HCT116 (cell line): ENCODE measurements around the gene S100A13. TPM values are rescaled to one million over a fixed set of nuclear protein-coding genes. Genes with fewer than 3 reads are reported as not detected.

Experiments
- ATAC-seq: fragments of 200-7000 bp; cut with Tn5 transposase; 2 replicates; pipeline ENCODE4 v1.9.1; 2020; ENCODE audit warnings: mild to moderate bottlenecking, moderate library complexity
- BruUV-seq: library from RNA; stranded (reverse); fragments of 400-500 nt; replicated peaks from 2 replicates; lab custom pipeline; 2021; lab: Mats Ljungman, UMichigan
- CTCF ChIA-PET: fragments of 300-600 bp; sonication (Branson Sonifier 250); formaldehyde crosslinking; loops from one replicate; lab custom pipeline; 2021; ENCODE audit warnings: antibody characterized with exemption; lab: Charles Lee
- POLR2A ChIA-PET: fragments of 300-600, 350-600 bp; sonication (Branson Sonifier 250); formaldehyde crosslinking; loops from one replicate; lab custom pipeline; 2021; ENCODE audit warnings: antibody characterized with exemption; lab: Charles Lee
- RAD21 ChIA-PET, 2 experiments: fragments of 300-600 bp; sonication (Branson Sonifier 250); formaldehyde crosslinking; loops; one replicate each; lab custom pipeline; 2023; ENCODE audit warnings: low total read pairs in 2 of 2; ENCODE audit not compliant: uncharacterized antibody in 2 of 2, unreplicated experiment in 2 of 2, low non-redundant PET in 1 of 2; lab: Charles Lee
- DNase-seq: peaks from one replicate; pipeline ENCODE4 v3.0.0-alpha.2; 2010; ENCODE audit warnings: low read depth, low spot score
- H2AFZ ChIP-seq: fragments of 200-600 bp; shearing (Covaris generic), sonication (generic); 2 replicates; pipeline ENCODE4 v1.6.1; 2017; ENCODE audit warnings: low read depth, mixed run types, mixed read lengths, antibody characterized with exemption, low read length; ENCODE audit not compliant: poor library complexity, severe bottlenecking
- H3K27ac ChIP-seq: 2 replicates; pipeline ENCODE4 v1.5.1; 2012; ENCODE audit warnings: low read depth, low read length
- H3K27me3 ChIP-seq: fragments of 200-600 bp; sonication (generic); 2 replicates; pipeline ENCODE4 v1.6.1; 2016; ENCODE audit warnings: mixed run types, low read length, mixed read lengths; ENCODE audit not compliant: insufficient read depth
- H3K36me3 ChIP-seq, 2 experiments: fragments of 200-500 bp in 1 of 2; fragments of 200-600 bp in 1 of 2; sonication (Bioruptor generic) in 1 of 2; sonication (generic) in 1 of 2; 2 replicates each; pipeline versions ENCODE4 v1.5.1 to v1.6.1; 2014 to 2016; ENCODE audit warnings: low read length in 2 of 2, inconsistent platforms in 1 of 2, mixed read lengths in 1 of 2, mixed run types in 1 of 2; ENCODE audit not compliant: insufficient read depth in 2 of 2, control insufficient read depth in 1 of 2
- H3K4me1 ChIP-seq, 2 experiments: fragments of 200-600 bp in 1 of 2; sonication (generic) in 1 of 2; 2 replicates each; pipeline versions ENCODE4 v1.5.1 to v1.6.1; 2012 to 2017; ENCODE audit warnings: low read length in 2 of 2, inconsistent platforms in 1 of 2, mild to moderate bottlenecking in 1 of 2, mixed read lengths in 1 of 2, mixed run types in 1 of 2, moderate library complexity in 1 of 2; ENCODE audit not compliant: insufficient read depth in 2 of 2, control insufficient read depth in 1 of 2
- H3K4me2 ChIP-seq: fragments of 200-600 bp; sonication (generic); 2 replicates; pipeline ENCODE4 v1.6.1; 2017; ENCODE audit warnings: mixed run types, low read length, mixed read lengths
- H3K4me3 ChIP-seq, 2 experiments: fragments of 200-600 bp in 1 of 2; sonication (generic) in 1 of 2; replicated peaks in 1 of 2; 2 replicates each; pipeline ENCODE4 v1.5.1; 2011 to 2016; ENCODE audit warnings: low read length in 2 of 2, control low read depth in 1 of 2, low read depth in 1 of 2, mild to moderate bottlenecking in 1 of 2, mixed read lengths in 1 of 2, mixed run types in 1 of 2
- H3K79me2 ChIP-seq: fragments of 200-600 bp; sonication (generic); 2 replicates; pipeline ENCODE4 v1.6.1; 2017; ENCODE audit warnings: mild to moderate bottlenecking, mixed run types, low read length, moderate library complexity, mixed read lengths; ENCODE audit not compliant: insufficient read depth
- H3K9ac ChIP-seq: fragments of 200-600 bp; sonication (generic); 2 replicates; pipeline ENCODE4 v1.6.1; 2016; ENCODE audit warnings: low read length, mixed read lengths
- H3K9me2 ChIP-seq: fragments of 200-600 bp; sonication (generic), shearing (Covaris generic); 2 replicates; pipeline ENCODE4 v1.6.1; 2017; ENCODE audit warnings: mixed run types, mild to moderate bottlenecking, moderate library complexity; ENCODE audit not compliant: insufficient read depth
- H3K9me3 ChIP-seq, 2 experiments: fragments of 200-500 bp in 1 of 2; fragments of 200-600 bp in 1 of 2; sonication (Bioruptor generic) in 1 of 2; sonication (generic) in 1 of 2; 2 replicates each; pipeline ENCODE4 v1.6.1; 2014 to 2017; ENCODE audit warnings: low read length in 2 of 2, mixed read lengths in 2 of 2, inconsistent platforms in 1 of 2, low read depth in 1 of 2, mild to moderate bottlenecking in 1 of 2, mixed run types in 1 of 2, moderate library complexity in 1 of 2; ENCODE audit not compliant: control insufficient read depth in 1 of 2, insufficient read depth in 1 of 2
- H4K20me1 ChIP-seq: fragments of 200-600 bp; sonication (generic), shearing (Covaris generic); 2 replicates; pipeline ENCODE4 v1.6.1; 2017; ENCODE audit warnings: mixed run types, mild to moderate bottlenecking, moderate library complexity; ENCODE audit not compliant: insufficient read depth
- ATF3 ChIP-seq: IDR thresholded peaks from 2 replicates; pipeline ENCODE4 v1.6.1; 2012
- CBX3 ChIP-seq: IDR thresholded peaks from 2 replicates; pipeline ENCODE4 v1.6.1; 2012; ENCODE audit warnings: low read depth
- CEBPB ChIP-seq: IDR thresholded peaks from 2 replicates; pipeline ENCODE4 v1.6.1; 2012; ENCODE audit warnings: low read depth
- CTCF ChIP-seq, 3 experiments: fragments of 200-600 bp in 1 of 3; sonication (generic) in 1 of 3; IDR thresholded peaks in 2 of 3; conservative IDR thresholded peaks in 1 of 3; 2 replicates each; pipeline ENCODE4 v1.5.1; 2012 to 2017; ENCODE audit warnings: low read depth in 2 of 3, low read length in 2 of 3, antibody characterized with exemption in 1 of 3, borderline replicate concordance in 1 of 3, control low read depth in 1 of 3, mild to moderate bottlenecking in 1 of 3, mixed read lengths in 1 of 3, mixed run types in 1 of 3, moderate library complexity in 1 of 3; ENCODE audit not compliant: insufficient read depth in 1 of 3
- EGR1 ChIP-seq: IDR thresholded peaks from 2 replicates; pipeline ENCODE4 v1.6.1; 2012; ENCODE audit warnings: low read depth
- FOSL1 ChIP-seq: IDR thresholded peaks from 2 replicates; pipeline ENCODE4 v1.6.1; 2012; ENCODE audit warnings: low read depth
- POLR2A ChIP-seq: IDR thresholded peaks from 2 replicates; pipeline ENCODE4 v1.7.0; 2011; ENCODE audit warnings: borderline replicate concordance; ENCODE audit not compliant: insufficient read depth, insufficient read length; ENCODE audit errors: extremely low read depth
- POLR2AphosphoS5 ChIP-seq: IDR thresholded peaks from 2 replicates; pipeline ENCODE4 v1.6.1; 2011; ENCODE audit warnings: mild to moderate bottlenecking, low read depth, low read length, moderate library complexity
- SP1 ChIP-seq: IDR thresholded peaks from 2 replicates; pipeline ENCODE4 v1.6.1; 2012; ENCODE audit warnings: low read depth
- SRF ChIP-seq: IDR thresholded peaks from 2 replicates; pipeline ENCODE4 v1.6.1; 2012; ENCODE audit warnings: low read depth
- ZBTB33 ChIP-seq: IDR thresholded peaks from 2 replicates; pipeline ENCODE4 v1.6.1; 2011; ENCODE audit warnings: mild to moderate bottlenecking, low read length, moderate library complexity; ENCODE audit not compliant: insufficient replicate concordance; ENCODE audit errors: extremely low read depth
- ZFX ChIP-seq: fragments of 450-650 bp; IDR thresholded peaks from 2 replicates; pipeline ENCODE4 v1.6.1; 2017
- ZNF274 ChIP-seq: fragments of 200-500 bp; sonication (Bioruptor generic); IDR thresholded peaks from 2 replicates; pipeline ENCODE4 v1.6.1; 2014; ENCODE audit warnings: mild to moderate bottlenecking, low read depth, low read length, inconsistent platforms
- intact Hi-C: fragments of 100-400 bp; cut with micrococcal nuclease; formaldehyde crosslinking; loops from 2 replicates; pipeline ENCODE4 v1.10.0; 2022
- total RNA-seq: library from RNA; stranded (reverse); gene quantifications from one replicate; pipeline ENCODE4 v1.2.1, GENCODE V29; 2021; ENCODE audit not compliant: unreplicated experiment

Gene S100A13
- total RNA-seq, 1 experiment from 2014 or later, result 143 TPM

DNA sequence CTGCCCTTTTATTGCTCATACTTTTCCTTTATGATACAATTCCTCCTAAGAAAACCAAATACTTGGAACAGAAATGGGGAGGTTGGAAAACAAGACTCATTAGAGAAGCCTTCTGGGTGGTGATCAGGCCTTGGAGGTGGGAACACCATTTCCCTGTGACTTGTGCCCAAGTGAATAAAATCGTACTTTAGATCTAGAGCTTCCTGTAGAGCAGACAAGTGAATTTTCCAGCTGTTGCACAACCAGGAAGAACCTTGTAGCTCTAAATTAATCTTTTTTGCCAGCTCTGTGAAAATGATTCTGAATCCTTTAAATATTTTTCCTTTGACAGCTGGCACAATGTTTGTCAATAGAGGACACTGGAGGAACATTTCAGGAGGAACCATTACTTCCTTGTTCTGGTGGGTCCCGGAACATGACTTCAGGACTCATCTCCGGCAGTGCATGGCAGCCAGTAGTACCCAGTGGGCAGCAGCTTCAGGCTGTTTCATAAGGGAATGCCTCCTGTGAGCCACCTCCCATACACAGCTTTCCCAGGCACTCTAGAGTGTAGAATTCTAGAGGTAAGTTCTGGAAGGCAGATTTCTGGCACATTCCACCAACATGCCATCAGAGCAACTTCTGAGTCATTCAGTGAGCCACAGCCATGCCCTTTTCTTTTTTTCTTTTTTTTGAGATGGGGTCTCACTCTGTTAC lies 25.6 kb upstream of the S100A13 start:
- Histone ChIP-seq H3K27ac (no peak overlapping the region), H3K79me2 (no peaks in the 10 kb centered on the region), H3K4me1 (peaks cover 2 to 12% of the 10 kb centered on the region in 2 experiments; a peak in 3 of 4 replicates), H3K9me2 (no peaks in the 10 kb centered on the region), H3K4me2 (no peak overlapping the region), H3K4me3 (no peak overlapping the region), H3K9ac (no peak overlapping the region), H3K27me3 (no peaks in the 10 kb centered on the region), H3K36me3 (no peaks in the 10 kb centered on the region), H4K20me1 (no peaks in the 10 kb centered on the region), H2AFZ (no peak overlapping the region), H3K9me3 (no peaks in the 10 kb centered on the region)
- ATAC-seq (no peak), DNase-seq (no peak)
- BruUV-seq, result no TSS peak
- TF ChIP-seq ZNF274, result no peak
- no peak for TF ChIP-seq ATF3
- TF ChIP-seq CEBPB, result no peak
- no peak for TF ChIP-seq FOSL1
- TF ChIP-seq ZBTB33, result no peak
- no peak for TF ChIP-seq POLR2A
- TF ChIP-seq SRF, result no peak
- TF ChIP-seq SP1, result no peak
- TF ChIP-seq CTCF (IDR thresholded peaks at IDR 0.05 in 2 of 3, conservative IDR thresholded peaks at IDR 0.05 in 1 of 3; ENCODE audit: borderline replicate concordance in 1 of 3, insufficient read depth in 1 of 3, low read depth in 2 of 3, low read length in 2 of 3), result no peak
- no peak for TF ChIP-seq ZFX
- TF ChIP-seq POLR2AphosphoS5, result no peak
- TF ChIP-seq CBX3, result no peak
- no peak for TF ChIP-seq EGR1
- intact Hi-C loops, result no loop called here
- ChIA-PET RAD21 (no interaction called here), CTCF (no interaction called here), POLR2A (interaction anchor here (2.3 kb wide), 1 partner anchor 25 kb away, joined by 7 read pairs; the partner anchor contains the start of genes S100A1 and S100A13)
